Fibroblast of peridontal ligament (primary cell): ENCODE results near the gene LLGL2.
A peak's percentile ranks its signal among the peaks of the same experiment; 100 is the strongest.
"Not testable (repeated sequence)": the region's sequence is repeated elsewhere in the genome, so short reads cannot be mapped to it uniquely, and the experiment has no call there.

Experiments used
- DNase-seq: peaks from one replicate; pipeline ENCODE4 v3.0.0-alpha.2; 2010; ENCODE audit errors: extremely low read depth

The LLGL2 gene

GRCh38 chr17:75524970-75525805 lies at the start of gene LLGL2:
Gene LLGL2 (plus strand): TSS chr17:75525697. CDS start chr17:75543427, 17,730 bp downstream.
- DNase-seq = no peak

GRCh38 chr17:75475851-75476250 lies 49.6 kb upstream of the LLGL2 start:
- no peak for DNase-seq

GRCh38 chr17:75476271-75476671 lies 49.2 kb upstream of the LLGL2 start:
- DNase-seq = peak; percentile 38

- no peak for DNase-seq
Observed at GRCh38 chr17:75476752-75477489, 48.6 kb upstream of the LLGL2 start.

GRCh38 chr17:75477490-75477862 lies 48.0 kb upstream of the LLGL2 start:
- not testable (repeated sequence) for DNase-seq

- DNase-seq = no peak
Observed at GRCh38 chr17:75478508-75478907, 47.0 kb upstream of the LLGL2 start.

GRCh38 chr17:75480281-75480680 lies 45.2 kb upstream of the LLGL2 start:
- no peak for DNase-seq

- no peak for DNase-seq
Observed at GRCh38 chr17:75481194-75482068, 44.1 kb upstream of the LLGL2 start.

- no peak for DNase-seq
Observed at GRCh38 chr17:75482098-75482942, 43.2 kb upstream of the LLGL2 start.

- no peak for DNase-seq
Observed at GRCh38 chr17:75485688-75486087, 39.8 kb upstream of the LLGL2 start.

GRCh38 chr17:75486151-75486550 lies 39.3 kb upstream of the LLGL2 start:
- no peak for DNase-seq

GRCh38 chr17:75486951-75487350 lies 38.5 kb upstream of the LLGL2 start:
- DNase-seq = no peak

- DNase-seq = no peak
Observed at GRCh38 chr17:75487351-75488070, 38.0 kb upstream of the LLGL2 start.

GRCh38 chr17:75488693-75489510 lies 36.6 kb upstream of the LLGL2 start:
- no peak for DNase-seq

- DNase-seq = no peak
Observed at GRCh38 chr17:75489511-75489955, 36.0 kb upstream of the LLGL2 start.

GRCh38 chr17:75490173-75490743 lies 35.2 kb upstream of the LLGL2 start:
- DNase-seq = no peak

GRCh38 chr17:75490953-75491649 lies 34.4 kb upstream of the LLGL2 start:
- no peak for DNase-seq

GRCh38 chr17:75491680-75492079 lies 33.8 kb upstream of the LLGL2 start:
- DNase-seq = no peak
